LNCaP clone FGC (cell line): Measurements from ENCODE around the gene HSD17B14.
"Not testable (repeated sequence)": the region's sequence is repeated elsewhere in the genome, so short reads cannot be mapped to it uniquely, and the experiment has no call there.

ENCODE experiments used
- DNase-seq: peaks from one replicate; pipeline ENCODE4 v3.0.0-alpha.2; 2011; ENCODE audit warnings: low read depth
- H3K4me3 ChIP-seq: 2 replicates; pipeline ENCODE4 v1.5.1; 2011; ENCODE audit warnings: mild to moderate bottlenecking, low read depth, low read length, control low read depth
- TF ChIP-seq, protein P1 (sequence below): IDR thresholded peaks from 2 replicates; pipeline ENCODE4 v1.5.1; 2012; ENCODE audit warnings: mild to moderate bottlenecking; ENCODE audit not compliant: control insufficient read depth, insufficient read depth; ENCODE audit errors: extremely low read depth

HSD17B14 gene

DNA sequence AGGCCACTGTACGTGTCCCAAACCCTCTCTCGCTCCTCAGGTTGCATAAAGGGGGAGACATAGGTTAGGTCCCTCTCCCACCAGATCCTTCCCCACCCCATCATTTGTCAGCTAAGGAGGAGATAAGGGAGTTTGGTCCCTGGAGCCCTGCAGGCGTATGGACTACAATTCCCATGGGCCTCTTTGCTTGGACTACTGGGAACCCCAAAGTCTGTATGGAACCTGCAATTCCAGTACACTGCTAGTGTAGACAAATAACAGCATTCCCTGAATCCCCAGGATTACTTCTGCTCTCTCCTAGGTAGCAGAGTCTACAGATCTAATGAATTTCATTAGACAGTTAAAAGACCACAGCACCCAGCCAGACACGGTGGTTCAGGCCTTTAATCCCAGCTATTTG is 16.0 kb upstream of the HSD17B14 start:
- TF ChIP-seq, protein P1, sequence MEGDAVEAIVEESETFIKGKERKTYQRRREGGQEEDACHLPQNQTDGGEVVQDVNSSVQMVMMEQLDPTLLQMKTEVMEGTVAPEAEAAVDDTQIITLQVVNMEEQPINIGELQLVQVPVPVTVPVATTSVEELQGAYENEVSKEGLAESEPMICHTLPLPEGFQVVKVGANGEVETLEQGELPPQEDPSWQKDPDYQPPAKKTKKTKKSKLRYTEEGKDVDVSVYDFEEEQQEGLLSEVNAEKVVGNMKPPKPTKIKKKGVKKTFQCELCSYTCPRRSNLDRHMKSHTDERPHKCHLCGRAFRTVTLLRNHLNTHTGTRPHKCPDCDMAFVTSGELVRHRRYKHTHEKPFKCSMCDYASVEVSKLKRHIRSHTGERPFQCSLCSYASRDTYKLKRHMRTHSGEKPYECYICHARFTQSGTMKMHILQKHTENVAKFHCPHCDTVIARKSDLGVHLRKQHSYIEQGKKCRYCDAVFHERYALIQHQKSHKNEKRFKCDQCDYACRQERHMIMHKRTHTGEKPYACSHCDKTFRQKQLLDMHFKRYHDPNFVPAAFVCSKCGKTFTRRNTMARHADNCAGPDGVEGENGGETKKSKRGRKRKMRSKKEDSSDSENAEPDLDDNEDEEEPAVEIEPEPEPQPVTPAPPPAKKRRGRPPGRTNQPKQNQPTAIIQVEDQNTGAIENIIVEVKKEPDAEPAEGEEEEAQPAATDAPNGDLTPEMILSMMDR, result no peak
- H3K4me3 ChIP-seq, result no peak overlapping the region
- no peak for DNase-seq

DNA sequence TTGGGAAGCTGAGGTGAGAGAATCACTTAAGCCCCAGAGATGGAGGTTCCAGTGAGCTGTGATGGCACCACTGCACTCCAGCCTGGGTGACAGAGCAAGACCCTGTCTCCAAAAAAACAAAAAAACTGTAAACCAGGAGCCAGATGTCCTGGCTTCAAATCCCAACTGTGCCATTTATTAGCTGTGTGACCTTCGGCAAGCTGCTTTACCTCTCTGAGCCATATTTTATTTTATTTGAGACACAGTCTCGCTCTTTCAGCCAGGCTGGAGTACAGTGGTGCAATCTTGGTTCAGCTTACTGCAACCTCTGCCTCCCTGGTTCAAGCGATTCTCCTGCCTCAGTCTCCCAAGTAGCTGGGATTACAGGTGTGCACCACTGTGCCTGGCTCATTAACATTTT is 10.4 kb upstream of the HSD17B14 start:
- H3K4me3 ChIP-seq, DNase-seq: not testable (repeated sequence)

DNA sequence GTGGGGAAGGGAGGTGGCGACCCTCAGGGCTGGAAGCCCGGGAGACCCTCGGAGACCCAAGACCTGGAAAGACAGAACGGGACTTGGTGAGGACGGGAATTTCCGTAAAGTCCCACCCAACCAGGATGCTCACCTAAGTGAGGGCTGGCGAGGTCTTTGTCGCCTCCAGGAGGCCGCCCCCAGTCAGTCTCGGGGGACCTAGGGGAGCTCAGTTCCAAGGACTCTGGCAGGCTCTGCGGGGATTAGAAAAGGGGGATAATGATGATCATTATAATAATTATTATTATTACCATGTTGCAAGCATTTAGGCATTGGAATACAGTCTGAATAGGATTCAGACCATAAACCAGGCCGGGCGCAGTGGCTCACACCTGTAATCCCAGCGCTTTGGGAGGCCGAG is 9.1 kb upstream of the HSD17B14 start:
- TF ChIP-seq, protein P1, result no peak
- no peak for DNase-seq
- no peak overlapping the region for H3K4me3 ChIP-seq

DNA sequence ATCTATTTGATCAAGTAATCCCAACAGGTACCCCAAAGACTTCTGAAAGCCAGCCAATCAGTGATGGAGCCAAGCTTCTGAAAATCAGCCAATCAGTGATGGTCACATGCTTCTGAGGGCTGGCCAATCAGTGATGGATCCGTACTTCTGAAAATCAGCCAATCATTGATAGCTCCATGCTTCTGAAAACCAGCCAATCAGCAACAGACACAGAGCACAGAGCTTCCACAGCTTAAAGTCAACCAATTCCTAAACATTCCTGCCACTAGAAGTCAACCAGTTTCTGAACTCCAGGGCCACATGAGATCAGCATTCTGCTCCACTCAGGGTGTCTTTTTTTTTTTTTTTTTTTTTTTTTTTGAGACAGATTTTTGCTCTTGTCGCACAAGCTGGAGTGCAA is 8.2 kb upstream of the HSD17B14 start:
- TF ChIP-seq, protein P1, result no peak
- no peak overlapping the region for H3K4me3 ChIP-seq
- no peak for DNase-seq

DNA sequence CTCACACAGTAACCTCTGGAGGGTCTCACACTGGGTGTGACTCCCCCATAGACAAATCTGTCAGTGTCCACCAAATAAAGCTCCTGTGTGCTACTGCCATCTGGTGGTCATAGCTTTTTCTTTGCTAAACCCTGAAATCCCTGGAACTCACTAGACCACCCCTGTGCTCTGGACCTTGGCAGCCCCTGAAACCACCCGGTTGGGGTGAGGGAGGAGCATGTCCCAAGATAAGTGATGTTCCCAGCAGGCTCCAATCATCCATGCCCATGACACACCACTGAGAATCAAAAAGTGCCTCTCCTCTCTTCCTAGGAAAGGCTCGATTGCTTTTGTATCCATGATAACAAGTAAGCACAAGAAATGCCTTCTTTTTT is 6.5 kb upstream of the HSD17B14 start:
- DNase-seq, result no peak
- TF ChIP-seq, protein P1, result peak; percentile 52

DNA sequence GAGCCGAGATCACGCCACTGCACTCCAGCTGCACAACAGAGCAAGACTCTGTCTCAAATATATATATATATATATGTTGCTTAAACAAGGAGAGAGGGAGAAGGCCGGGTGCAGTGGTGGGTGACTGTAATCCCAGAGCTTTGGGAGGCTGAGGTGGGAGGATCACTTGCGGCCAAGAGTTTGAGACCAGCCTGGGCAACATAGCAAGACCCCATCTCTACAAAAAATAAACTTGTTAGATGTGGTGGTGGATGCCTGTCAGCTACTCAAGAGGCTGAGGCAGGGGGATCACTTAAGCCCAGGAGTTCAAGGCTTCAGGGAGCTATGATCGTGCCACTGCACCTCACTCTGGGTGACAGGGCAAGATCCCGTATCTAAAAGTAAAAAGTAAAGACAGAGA is 5.3 kb upstream of the HSD17B14 start:
- DNase-seq, result no peak
- H3K4me3 ChIP-seq, result no peak overlapping the region
- TF ChIP-seq, protein P1, result no peak

More for the DNA sequence above, 6.5 kb upstream of the HSD17B14 start:
- H3K4me3 ChIP-seq, result no peak overlapping the region

DNA sequence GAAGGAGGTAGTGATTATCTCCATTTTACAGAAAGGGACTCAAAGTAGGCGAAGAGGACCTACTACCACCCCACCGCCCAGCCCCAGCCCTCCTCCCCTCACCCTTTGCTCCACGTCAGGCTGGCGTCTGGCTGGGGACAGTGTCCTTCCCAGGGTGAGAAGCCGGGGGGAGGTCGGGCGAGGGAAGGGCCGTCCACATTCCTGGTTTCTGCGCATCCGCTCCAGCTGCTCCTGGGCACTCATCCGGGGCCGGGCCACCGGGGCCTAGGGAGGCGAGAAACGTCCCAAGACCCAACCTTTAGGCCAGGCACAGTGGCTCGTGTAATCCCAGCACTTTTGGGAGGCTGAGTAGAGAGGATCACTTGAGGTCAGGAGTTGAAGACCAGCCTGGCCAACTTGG is 4.8 kb upstream of the HSD17B14 start:
- TF ChIP-seq, protein P1, result no peak
- H3K4me3 ChIP-seq, result no peak overlapping the region
- DNase-seq, result no peak

DNA sequence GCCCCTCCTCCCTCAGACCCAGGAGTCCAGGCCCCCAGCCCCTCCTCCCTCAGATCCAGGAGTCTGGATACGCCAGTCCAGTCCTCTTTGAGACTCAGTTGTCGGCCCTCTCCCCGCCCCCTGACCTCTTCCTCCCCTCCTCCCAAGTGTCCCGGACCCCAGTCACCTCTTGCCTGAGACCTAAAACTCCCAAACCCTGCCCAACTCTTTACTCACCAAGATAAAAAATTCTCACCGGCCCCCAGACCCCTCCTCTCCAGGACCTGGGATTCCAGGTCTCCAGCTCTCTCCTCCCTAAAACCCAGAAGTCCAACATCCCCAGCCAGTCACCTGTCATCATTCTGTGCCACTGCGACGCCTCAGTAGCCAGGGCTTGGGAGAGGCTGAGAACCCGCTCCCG is 1.4 kb upstream of the HSD17B14 start:
- TF ChIP-seq, protein P1, result no peak
- H3K4me3 ChIP-seq, result no peak overlapping the region
- no peak for DNase-seq
